ENCODE measurements around the gene UBE2B.

UBE2B gene

GRCh38 chr5:134423376-134423775 lies 52.0 kb downstream of the UBE2B start:
- no peak for TF ChIP-seq CTCF (conservative IDR thresholded peaks at IDR 0.05; ENCODE audit: control insufficient read depth, insufficient read depth, low read depth, low read length)

GRCh38 chr5:134426361-134426760 lies 55.0 kb downstream of the UBE2B start:
- H3K4me3 ChIP-seq (ENCODE audit: control insufficient read depth, low read depth, low read length) = no peak overlapping the region
- TF ChIP-seq CTCF (conservative IDR thresholded peaks at IDR 0.05; ENCODE audit: control insufficient read depth, insufficient read depth, low read depth, low read length) = no peak
- no peak for DNase-seq (ENCODE audit: low read depth)

More at GRCh38 chr5:134423376-134423775, 52.0 kb downstream of the UBE2B start:
- no peak for DNase-seq (ENCODE audit: low read depth)
- H3K4me3 ChIP-seq (ENCODE audit: control insufficient read depth, low read depth, low read length) = no peak overlapping the region

GRCh38 chr5:134427540-134428041 lies 56.2 kb downstream of the UBE2B start:
- DNase-seq (ENCODE audit: low read depth) = no peak
- H3K4me3 ChIP-seq (ENCODE audit: control insufficient read depth, low read depth, low read length) = no peak overlapping the region
- no peak for TF ChIP-seq CTCF (conservative IDR thresholded peaks at IDR 0.05; ENCODE audit: control insufficient read depth, insufficient read depth, low read depth, low read length)

- no peak overlapping the region for H3K4me3 ChIP-seq (ENCODE audit: control insufficient read depth, low read depth, low read length)
- TF ChIP-seq CTCF (conservative IDR thresholded peaks at IDR 0.05; ENCODE audit: control insufficient read depth, insufficient read depth, low read depth, low read length) = no peak
- no peak for DNase-seq (ENCODE audit: low read depth)
Measured at GRCh38 chr5:134430001-134430569, 58.7 kb downstream of the UBE2B start.

- no peak for TF ChIP-seq CTCF (conservative IDR thresholded peaks at IDR 0.05; ENCODE audit: control insufficient read depth, insufficient read depth, low read depth, low read length)
- DNase-seq (ENCODE audit: low read depth) = no peak
- H3K4me3 ChIP-seq (ENCODE audit: control insufficient read depth, low read depth, low read length) = no peak overlapping the region
Measured at GRCh38 chr5:134432174-134432573, 60.8 kb downstream of the UBE2B start.

GRCh38 chr5:134432677-134433359 lies 61.4 kb downstream of the UBE2B start:
- no peak overlapping the region for H3K4me3 ChIP-seq (ENCODE audit: control insufficient read depth, low read depth, low read length)
- TF ChIP-seq CTCF (conservative IDR thresholded peaks at IDR 0.05; ENCODE audit: control insufficient read depth, insufficient read depth, low read depth, low read length) = no peak
- DNase-seq (ENCODE audit: low read depth) = no peak
